IMR-90 (cell line): ENCODE data around the gene MINDY2. TPM values are rescaled to one million over a fixed set of nuclear protein-coding genes. Genes with fewer than 3 reads are reported as not detected.

Source experiments
- ATAC-seq: fragments of 200-7000 bp; cut with Tn5 transposase; 2 replicates; pipeline ENCODE4 v1.9.1; 2020; ENCODE audit warnings: low read depth, mild to moderate bottlenecking, moderate library complexity
- BruUV-seq: library from RNA; stranded (reverse); fragments of 400-500 nt; replicated peaks from 2 replicates; lab custom pipeline; 2021; lab: Mats Ljungman, UMichigan
- CTCF ChIA-PET: fragments of 300-600 bp; formaldehyde crosslinking; extraction: SDS; loops from one replicate; lab custom pipeline; 2021; ENCODE audit warnings: antibody characterized with exemption; lab: Yijun Ruan, JAX
- POLR2A ChIA-PET: fragments of 300-600 bp; sonication (Branson Sonifier 250); formaldehyde crosslinking; loops from one replicate; lab custom pipeline; 2022; ENCODE audit warnings: antibody characterized with exemption; ENCODE audit not compliant: unreplicated experiment; lab: Charles Lee
- DNase-seq: peaks from one replicate; pipeline ENCODE4 v3.0.0; 2013
- H2AFZ ChIP-seq: replicated peaks from 2 replicates; pipeline ENCODE3; 2013; ENCODE audit warnings: low read length, mild to moderate bottlenecking; ENCODE audit not compliant: poor library complexity
- H2AK5ac ChIP-seq: 2 replicates; pipeline ENCODE4 v1.6.1; 2013; ENCODE audit warnings: low read depth, low read length, inconsistent platforms
- H2AK9ac ChIP-seq: replicated peaks from 2 replicates; pipeline ENCODE3; 2013; ENCODE audit warnings: mild to moderate bottlenecking, low read depth, low read length, moderate library complexity; ENCODE audit not compliant: poor library complexity
- H2BK120ac ChIP-seq: 2 replicates; pipeline ENCODE4 v1.6.1; 2013; ENCODE audit warnings: low read depth, low read length, inconsistent platforms
- H2BK15ac ChIP-seq: 3 replicates; pipeline ENCODE4 v1.6.1; 2013; ENCODE audit warnings: low read depth, low read length, inconsistent platforms
- H2BK20ac ChIP-seq: 2 replicates; pipeline ENCODE4 v1.6.1; 2013; ENCODE audit warnings: low read depth, mild to moderate bottlenecking, inconsistent platforms, low read length, moderate library complexity
- H2BK5ac ChIP-seq: 2 replicates; pipeline ENCODE4 v1.6.1; 2013; ENCODE audit warnings: mild to moderate bottlenecking, low read depth, low read length, inconsistent platforms; ENCODE audit not compliant: poor library complexity, severe bottlenecking
- H3K14ac ChIP-seq: replicated peaks from 2 replicates; pipeline ENCODE4 v1.6.1; 2013; ENCODE audit warnings: low read depth, low read length, inconsistent platforms
- H3K18ac ChIP-seq: 2 replicates; pipeline ENCODE4 v1.6.1; 2013; ENCODE audit warnings: low read depth, low read length, control low read depth
- H3K23ac ChIP-seq: 2 replicates; pipeline ENCODE4 v1.6.1; 2013; ENCODE audit warnings: low read depth, low read length, inconsistent platforms
- H3K27ac ChIP-seq: 2 replicates; pipeline ENCODE4 v1.5.1; 2013; ENCODE audit warnings: mild to moderate bottlenecking, control low read depth, low read length; ENCODE audit not compliant: insufficient read depth
- H3K27me3 ChIP-seq: 2 replicates; pipeline ENCODE4 v1.6.1; 2013; ENCODE audit warnings: low read length; ENCODE audit not compliant: control insufficient read depth, insufficient read depth
- H3K36me3 ChIP-seq: 2 replicates; pipeline ENCODE4 v1.6.1; 2013; ENCODE audit warnings: low read length, mixed read lengths; ENCODE audit not compliant: control insufficient read depth, insufficient read depth
- H3K4ac ChIP-seq: 2 replicates; pipeline ENCODE4 v1.6.1; 2013; ENCODE audit warnings: low read depth, low read length, inconsistent platforms
- H3K4me1 ChIP-seq: 2 replicates; pipeline ENCODE4 v1.6.1; 2013; ENCODE audit warnings: low read length, mixed read lengths; ENCODE audit not compliant: control insufficient read depth, insufficient read depth
- H3K4me2 ChIP-seq: 2 replicates; pipeline ENCODE4 v1.6.1; 2013; ENCODE audit warnings: low read depth, mild to moderate bottlenecking, control low read depth, low read length, moderate library complexity
- H3K4me3 ChIP-seq: 2 replicates; pipeline ENCODE4 v1.5.1; 2013; ENCODE audit warnings: low read depth, mild to moderate bottlenecking, control low read depth, low read length, moderate library complexity; ENCODE audit not compliant: insufficient read depth
- H3K56ac ChIP-seq: 2 replicates; pipeline ENCODE4 v1.6.1; 2013; ENCODE audit warnings: low read length, inconsistent platforms; ENCODE audit not compliant: insufficient read depth; ENCODE audit errors: extremely low read depth
- H3K79me1 ChIP-seq, 2 experiments: 2 replicates each; pipeline ENCODE4 v1.6.1; 2013; ENCODE audit warnings: low read length in 2 of 2, inconsistent platforms in 1 of 2, low read depth in 1 of 2
- H3K9ac ChIP-seq: 2 replicates; pipeline ENCODE4 v1.6.1; 2013; ENCODE audit warnings: low read depth, low read length, control low read depth
- H3K9me1 ChIP-seq: 2 replicates; pipeline ENCODE4 v1.6.1; 2013; ENCODE audit warnings: low read length, inconsistent platforms; ENCODE audit not compliant: insufficient read depth
- H3K9me3 ChIP-seq: 2 replicates; pipeline ENCODE4 v1.6.1; 2013; ENCODE audit warnings: low read length; ENCODE audit not compliant: control insufficient read depth, insufficient read depth
- H4K20me1 ChIP-seq: 2 replicates; pipeline ENCODE4 v1.6.1; 2013; ENCODE audit warnings: low read length, inconsistent platforms; ENCODE audit not compliant: insufficient read depth
- H4K5ac ChIP-seq: 2 replicates; pipeline ENCODE4 v1.6.1; 2013; ENCODE audit warnings: mild to moderate bottlenecking, low read depth, low read length, control low read depth
- H4K8ac ChIP-seq, 2 experiments: 2 replicates each; pipeline ENCODE4 v1.6.1; 2013; ENCODE audit warnings: low read depth in 2 of 2, low read length in 2 of 2, control low read depth in 1 of 2, inconsistent platforms in 1 of 2
- H4K91ac ChIP-seq: 2 replicates; pipeline ENCODE4 v1.6.1; 2013; ENCODE audit warnings: low read depth, low read length, inconsistent platforms; ENCODE audit not compliant: insufficient read depth
- BHLHE40 ChIP-seq: fragments of 150-350 bp; IDR thresholded peaks from 2 replicates; pipeline ENCODE4 v1.6.1; 2016; ENCODE audit warnings: mild to moderate bottlenecking, low read depth, low read length
- CEBPB ChIP-seq: IDR thresholded peaks from 2 replicates; pipeline ENCODE4 v1.6.1; 2012; ENCODE audit warnings: low read depth, low read length, improper control_type of control experiment
- MAFK ChIP-seq: IDR thresholded peaks from 2 replicates; pipeline ENCODE4 v1.6.1; 2012; ENCODE audit warnings: low read depth, low read length, improper control_type of control experiment
- MAZ ChIP-seq: IDR thresholded peaks from 2 replicates; pipeline ENCODE4 v1.6.1; 2012; ENCODE audit warnings: low read depth, mild to moderate bottlenecking, low read length, improper control_type of control experiment, moderate library complexity, borderline replicate concordance
- NFE2L2 ChIP-seq: fragments of 150-350 bp; IDR thresholded peaks from 2 replicates; pipeline ENCODE4 v1.6.1; 2016; ENCODE audit warnings: low read depth, mild to moderate bottlenecking, low read length
- RCOR1 ChIP-seq: IDR thresholded peaks from 2 replicates; pipeline ENCODE4 v1.6.1; 2012; ENCODE audit warnings: mild to moderate bottlenecking, low read length, improper control_type of control experiment; ENCODE audit not compliant: insufficient replicate concordance
- RFX5 ChIP-seq: IDR thresholded peaks from 2 replicates; pipeline ENCODE4 v1.8.0; 2012; ENCODE audit warnings: low read depth, mild to moderate bottlenecking, low read length, moderate library complexity
- USF2 ChIP-seq: fragments of 150-350 bp; IDR thresholded peaks from 2 replicates; pipeline ENCODE4 v1.6.1; 2017; ENCODE audit warnings: mild to moderate bottlenecking, antibody characterized with exemption, low read length, low read depth
- WGBS, 2 experiments: methylation state at CpG; one replicate each; pipeline versions ENCODE4 v1.1.5 to v1.1.7; 2013; ENCODE audit warnings: missing lambda C conversion rate in 2 of 2; ENCODE audit not compliant: insufficient read length in 1 of 2; ENCODE audit errors: extremely low coverage in 2 of 2; 5-methylcytosine and 5-hydroxymethylcytosine counted together
- dilution Hi-C: fragments of 300-500 bp; cut with HindIII; formaldehyde crosslinking; loops from one replicate; pipeline ENCODE4 v1.14.3; 2018; ENCODE audit warnings: low sequenced_read_pairs; ENCODE audit not compliant: unreplicated experiment
- in situ Hi-C: fragments of 300-500 bp; cut with MboI; formaldehyde crosslinking; loops from 3 replicates; pipeline ENCODE4 v1.14.3; 2019; ENCODE audit warnings: low sequenced_read_pairs, inconsistent platforms, mixed read lengths
- intact Hi-C: fragments of 100-400 bp; cut with micrococcal nuclease; formaldehyde crosslinking; loops from 2 replicates; pipeline ENCODE4 v1.10.0; 2022
- polyA plus RNA-seq, 3 experiments: library from polyadenylated mRNA; depleted of rRNA; stranded (reverse); fragments of >200 nt; gene quantifications; 2 replicates each; pipeline ENCODE4 v1.2.3, GENCODE V29; 2012; ENCODE audit warnings: low replicate concordance in 1 of 3
- total RNA-seq: library from RNA; depleted of rRNA; stranded (reverse); fragments of >200 nt; gene quantifications from 2 replicates; pipeline ENCODE4 v1.2.3, GENCODE V29; 2012

Gene MINDY2
- total and polyA plus RNA-seq, 2 of the 4 experiments (the other 2 are of a cell fraction): 4.0 to 9.3 TPM

- H3K14ac ChIP-seq: peak overlapping the region; percentile 20; the same call in 1 of the 2 replicates
- H2BK20ac ChIP-seq: no peak overlapping the region; the same call in 1 of the 2 replicates
- H3K23ac ChIP-seq: peak overlapping the region; percentile 11; the same call in 1 of the 2 replicates
- H4K8ac ChIP-seq: peak overlapping the region in 1 of 2 experiments; percentile 20; a peak in 1 of 4 replicates
- H2BK120ac ChIP-seq: no peak overlapping the region
- H2BK15ac ChIP-seq: no peak overlapping the region; the same call in 2 of the 3 replicates
- H4K20me1 ChIP-seq: peaks cover 82% of the 10 kb centered on the region
- no peak overlapping the region for H3K4ac ChIP-seq
- TF ChIP-seq BHLHE40 (peak; percentile 15; the same call in 1 of the 2 replicates), NFE2L2 (0 out of 2 replicates have a peak, but pooled peaks have one; percentile 4), USF2 (no peak), MAFK (peak; percentile 45; the same call in 1 of the 2 replicates), RFX5 (no peak), RCOR1 (no peak), MAZ (0 out of 2 replicates have a peak, but pooled peaks have one; percentile 18), CEBPB (no peak)
- H3K79me1 ChIP-seq: peaks cover 0 to 72% of the 10 kb centered on the region in 2 experiments; a peak in 2 of 4 replicates
- no peak overlapping the region for H3K56ac ChIP-seq
- dilution Hi-C loops (no loop called here), in situ Hi-C loops (no loop called here), intact Hi-C loops (no loop called here)
- peaks cover 17% of the 10 kb centered on the region for H3K9me1 ChIP-seq
- H4K5ac ChIP-seq: no peak overlapping the region; the same call in 1 of the 2 replicates
- peak overlapping the region; percentile 1; the same call in 1 of the 2 replicates for H3K4me3 ChIP-seq
- H3K4me1 ChIP-seq: peaks cover 11% of the 10 kb centered on the region
- BruUV-seq: no TSS peak
- H3K27ac ChIP-seq: peak overlapping the region; percentile 74
- no peak overlapping the region for H4K91ac ChIP-seq
- ATAC-seq (peak; percentile 92), DNase-seq (peak; percentile 92)
- no peaks in the 10 kb centered on the region for H3K36me3 ChIP-seq
- no peak overlapping the region for H2AK9ac ChIP-seq
- H3K9ac ChIP-seq: no peak overlapping the region
- no peaks in the 10 kb centered on the region for H3K27me3 ChIP-seq
- H2BK5ac ChIP-seq: peak overlapping the region; percentile 83
- no CpG with 5 or more reads among the region's 8 CpGs for WGBS, 2 experiments
- H2AK5ac ChIP-seq: no peak overlapping the region
- POLR2A ChIA-PET: no interaction called here
- H2AFZ ChIP-seq: no peak overlapping the region
- peak overlapping the region; percentile 27; the same call in 1 of the 2 replicates for H3K18ac ChIP-seq
- peak overlapping the region; percentile 91 for H3K4me2 ChIP-seq
- CTCF ChIA-PET: no interaction called here
- H3K9me3 ChIP-seq: no peaks in the 10 kb centered on the region
Observed at GRCh38 chr15:58742022-58742813, 28.9 kb upstream of the MINDY2 start.
